Panc1 (cell line): Measurements from ENCODE around the gene CTNND2. TPM values are rescaled to one million over a fixed set of nuclear protein-coding genes. Genes with fewer than 3 reads are reported as not detected.

Source experiments
- ATAC-seq: fragments of 200-7000 bp; cut with Tn5 transposase; 2 replicates; pipeline ENCODE4 v1.9.1; 2020; ENCODE audit warnings: mild to moderate bottlenecking, moderate library complexity
- BruUV-seq: library from RNA; stranded (reverse); fragments of 400-500 nt; replicated peaks from 2 replicates; lab custom pipeline; 2021; lab: Mats Ljungman, UMichigan
- CTCF ChIA-PET: fragments of 300-600 bp; sonication (Branson Sonifier 250); formaldehyde crosslinking; loops from one replicate; lab custom pipeline; 2022; ENCODE audit warnings: antibody characterized with exemption; lab: Charles Lee
- POLR2A ChIA-PET: fragments of 300-600 bp; sonication (Branson Sonifier 250); formaldehyde crosslinking; loops from one replicate; lab custom pipeline; 2022; ENCODE audit warnings: antibody characterized with exemption; lab: Charles Lee
- DNase-seq: peaks from one replicate; pipeline ENCODE4 v3.0.0-alpha.2; 2010; ENCODE audit warnings: low read depth, low spot score
- H3K27ac ChIP-seq: 2 replicates; pipeline ENCODE4 v1.5.1; 2011; ENCODE audit warnings: mild to moderate bottlenecking, low read length, inconsistent platforms
- H3K27me3 ChIP-seq: fragments of 200-500 bp; sonication (Bioruptor generic); 2 replicates; pipeline ENCODE4 v1.6.0; 2014; ENCODE audit warnings: low read length, inconsistent platforms; ENCODE audit not compliant: control insufficient read depth, insufficient read depth
- H3K36me3 ChIP-seq: fragments of 200-500 bp; sonication (Bioruptor generic); 2 replicates; pipeline ENCODE4 v1.5.1; 2014; ENCODE audit warnings: inconsistent platforms, mild to moderate bottlenecking, low read length, moderate library complexity; ENCODE audit not compliant: control insufficient read depth, insufficient read depth
- H3K4me1 ChIP-seq: 2 replicates; pipeline ENCODE4 v1.5.1; 2011; ENCODE audit warnings: inconsistent platforms, mild to moderate bottlenecking, low read length, moderate library complexity; ENCODE audit not compliant: control insufficient read depth, insufficient read depth
- H3K4me3 ChIP-seq, 2 experiments: 2 replicates each; pipeline ENCODE4 v1.5.1; 2011 to 2012; ENCODE audit warnings: low read depth in 2 of 2, low read length in 2 of 2, mild to moderate bottlenecking in 2 of 2, inconsistent platforms in 1 of 2, moderate library complexity in 1 of 2
- H3K9me3 ChIP-seq: fragments of 200-500 bp; sonication (Bioruptor generic); 2 replicates; pipeline ENCODE4 v1.5.1; 2014; ENCODE audit warnings: low read depth, mild to moderate bottlenecking, inconsistent platforms, low read length, moderate library complexity; ENCODE audit not compliant: control insufficient read depth, insufficient read depth
- CTCF ChIP-seq: fragments of 450-650 bp; IDR thresholded peaks from 2 replicates; pipeline ENCODE4 v1.5.1; 2017; ENCODE audit warnings: mild to moderate bottlenecking
- POLR2AphosphoS5 ChIP-seq: IDR thresholded peaks from 2 replicates; pipeline ENCODE4 v1.6.1; 2012; ENCODE audit warnings: mild to moderate bottlenecking, low read depth, low read length, moderate library complexity
- SIN3A ChIP-seq: IDR thresholded peaks from 2 replicates; pipeline ENCODE4 v1.6.1; 2012; ENCODE audit warnings: low read depth, mild to moderate bottlenecking, low read length, moderate library complexity, borderline replicate concordance; ENCODE audit not compliant: insufficient read depth
- TCF7L2 ChIP-seq: IDR thresholded peaks from 2 replicates; pipeline ENCODE4 v1.6.1; 2011; ENCODE audit warnings: mild to moderate bottlenecking, low read depth, low read length, inconsistent platforms
- in situ Hi-C: cut with HindIII; loops from 2 replicates; pipeline ENCODE4 v1.10.0; 2016; ENCODE audit warnings: low sequenced_read_pairs, low pct_unique_long_range_greater_than_20kb
- intact Hi-C: fragments of 100-400 bp; cut with micrococcal nuclease; formaldehyde crosslinking; loops from one replicate; pipeline ENCODE4 v1.10.0; 2022; ENCODE audit not compliant: unreplicated experiment
- total RNA-seq: library from RNA; stranded (reverse); gene quantifications from one replicate; pipeline ENCODE4 v1.2.1, GENCODE V29; 2021; ENCODE audit not compliant: unreplicated experiment
- TF ChIP-seq, protein P1 (sequence below), 2 experiments: IDR thresholded peaks; 2 replicates each; pipeline ENCODE4 v1.6.1; 2011 to 2012; ENCODE audit warnings: low read depth in 2 of 2, control low read depth in 1 of 2, low read length in 1 of 2, mild to moderate bottlenecking in 1 of 2, moderate library complexity in 1 of 2; ENCODE audit not compliant: insufficient read depth in 1 of 2

Gene CTNND2
- total RNA-seq, 1 experiment from 2014 or later: 1.0 TPM

- H3K27ac ChIP-seq: no peak overlapping the region
- no peaks in the 10 kb centered on the region for H3K36me3 ChIP-seq
- intact Hi-C loops (no loop called here), in situ Hi-C loops (no loop called here)
- ChIA-PET POLR2A (no interaction called here), CTCF (no interaction called here)
- DNase-seq (no peak), ATAC-seq (no peak)
- no peaks in the 10 kb centered on the region for H3K9me3 ChIP-seq
- H3K4me3 ChIP-seq: no peak overlapping the region
- TF ChIP-seq POLR2AphosphoS5 (no peak), TCF7L2 (no peak), CTCF (no peak), SIN3A (no peak)
- TF ChIP-seq, protein P1, sequence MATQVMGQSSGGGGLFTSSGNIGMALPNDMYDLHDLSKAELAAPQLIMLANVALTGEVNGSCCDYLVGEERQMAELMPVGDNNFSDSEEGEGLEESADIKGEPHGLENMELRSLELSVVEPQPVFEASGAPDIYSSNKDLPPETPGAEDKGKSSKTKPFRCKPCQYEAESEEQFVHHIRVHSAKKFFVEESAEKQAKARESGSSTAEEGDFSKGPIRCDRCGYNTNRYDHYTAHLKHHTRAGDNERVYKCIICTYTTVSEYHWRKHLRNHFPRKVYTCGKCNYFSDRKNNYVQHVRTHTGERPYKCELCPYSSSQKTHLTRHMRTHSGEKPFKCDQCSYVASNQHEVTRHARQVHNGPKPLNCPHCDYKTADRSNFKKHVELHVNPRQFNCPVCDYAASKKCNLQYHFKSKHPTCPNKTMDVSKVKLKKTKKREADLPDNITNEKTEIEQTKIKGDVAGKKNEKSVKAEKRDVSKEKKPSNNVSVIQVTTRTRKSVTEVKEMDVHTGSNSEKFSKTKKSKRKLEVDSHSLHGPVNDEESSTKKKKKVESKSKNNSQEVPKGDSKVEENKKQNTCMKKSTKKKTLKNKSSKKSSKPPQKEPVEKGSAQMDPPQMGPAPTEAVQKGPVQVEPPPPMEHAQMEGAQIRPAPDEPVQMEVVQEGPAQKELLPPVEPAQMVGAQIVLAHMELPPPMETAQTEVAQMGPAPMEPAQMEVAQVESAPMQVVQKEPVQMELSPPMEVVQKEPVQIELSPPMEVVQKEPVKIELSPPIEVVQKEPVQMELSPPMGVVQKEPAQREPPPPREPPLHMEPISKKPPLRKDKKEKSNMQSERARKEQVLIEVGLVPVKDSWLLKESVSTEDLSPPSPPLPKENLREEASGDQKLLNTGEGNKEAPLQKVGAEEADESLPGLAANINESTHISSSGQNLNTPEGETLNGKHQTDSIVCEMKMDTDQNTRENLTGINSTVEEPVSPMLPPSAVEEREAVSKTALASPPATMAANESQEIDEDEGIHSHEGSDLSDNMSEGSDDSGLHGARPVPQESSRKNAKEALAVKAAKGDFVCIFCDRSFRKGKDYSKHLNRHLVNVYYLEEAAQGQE (IDR thresholded peaks at IDR 0.05; ENCODE audit: insufficient read depth in 1 of 2, low read depth in 2 of 2, low read length in 1 of 2): no peak
- no peaks in the 10 kb centered on the region for H3K4me1 ChIP-seq
- BruUV-seq: no TSS peak
- H3K27me3 ChIP-seq: no peaks in the 10 kb centered on the region
Measured at GRCh38 chr5:11797132-11797531, 107.1 kb downstream of the CTNND2 start.

DNA sequence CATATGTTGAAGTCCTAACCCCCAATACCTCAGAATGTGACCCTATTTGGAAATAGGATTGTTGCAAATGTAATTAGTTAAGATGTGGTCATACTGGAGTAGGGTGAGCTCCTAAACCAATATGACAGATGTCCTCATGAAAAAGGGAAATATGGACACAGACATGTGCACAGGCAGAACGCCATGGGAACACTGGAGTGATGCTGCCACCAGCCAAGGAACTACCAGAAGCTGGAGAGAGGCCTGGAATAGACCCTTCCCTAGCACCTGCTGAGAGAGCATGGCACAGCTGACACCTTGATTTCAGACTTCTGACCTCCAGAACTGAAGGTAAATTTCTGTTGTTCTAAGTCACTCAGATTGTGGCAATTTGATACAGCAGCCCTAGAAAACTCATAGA is 110.8 kb downstream of the CTNND2 start:
- Histone ChIP-seq H3K4me3 (no peak overlapping the region), H3K27me3 (no peaks in the 10 kb centered on the region), H3K9me3 (no peaks in the 10 kb centered on the region), H3K27ac (no peak overlapping the region), H3K4me1 (no peaks in the 10 kb centered on the region), H3K36me3 (no peaks in the 10 kb centered on the region)
- DNase-seq (no peak), ATAC-seq (no peak)
- in situ Hi-C loops (no loop called here), intact Hi-C loops (no loop called here)
- BruUV-seq: no TSS peak
- no peak for TF ChIP-seq CTCF
- TF ChIP-seq TCF7L2: no peak
- no peak for TF ChIP-seq SIN3A
- TF ChIP-seq POLR2AphosphoS5: no peak
- TF ChIP-seq, protein P1 (IDR thresholded peaks at IDR 0.05; ENCODE audit: insufficient read depth in 1 of 2, low read depth in 2 of 2, low read length in 1 of 2): no peak
- ChIA-PET POLR2A (no interaction called here), CTCF (no interaction called here)
